HG02840 (cell line): Measurements from ENCODE around the gene OSBPL6.

Source experiments
- ATAC-seq: cut with Tn5 transposase; IDR thresholded peaks from one replicate; pipeline ENCODE4 v1.9.1; 2021; ENCODE audit warnings: mild to moderate bottlenecking, moderate library complexity, moderate number of reproducible peaks; ENCODE audit not compliant: unreplicated experiment, low FRiP score

OSBPL6 gene

GRCh38 chr2:178269438-178270224, 75.3 kb downstream of the OSBPL6 start:
- ATAC-seq: no peak

- no peak for ATAC-seq
Measured at GRCh38 chr2:178270338-178270737, 76.0 kb downstream of the OSBPL6 start.

GRCh38 chr2:178271094-178271493, 76.8 kb downstream of the OSBPL6 start:
- ATAC-seq: no peak

- ATAC-seq: no peak
Measured at GRCh38 chr2:178271629-178272333, 77.5 kb downstream of the OSBPL6 start.

GRCh38 chr2:178273787-178274360, 79.6 kb downstream of the OSBPL6 start:
- no peak for ATAC-seq

GRCh38 chr2:178275600-178275999, 81.3 kb downstream of the OSBPL6 start:
- no peak for ATAC-seq

- no peak for ATAC-seq
Measured at GRCh38 chr2:178277741-178278197, 83.5 kb downstream of the OSBPL6 start.

GRCh38 chr2:178279142-178279541, 84.8 kb downstream of the OSBPL6 start:
- no peak for ATAC-seq

GRCh38 chr2:178279636-178280035, 85.3 kb downstream of the OSBPL6 start:
- no peak for ATAC-seq

- ATAC-seq: no peak
Measured at GRCh38 chr2:178280244-178280852, 86.0 kb downstream of the OSBPL6 start.

- ATAC-seq: no peak
Measured at GRCh38 chr2:178282075-178282815, 87.9 kb downstream of the OSBPL6 start.

GRCh38 chr2:178283341-178283918, 89.1 kb downstream of the OSBPL6 start:
- ATAC-seq: no peak

GRCh38 chr2:178284613-178285286, 90.4 kb downstream of the OSBPL6 start:
- ATAC-seq: no peak

- ATAC-seq: no peak
Measured at GRCh38 chr2:178285287-178285615, 90.9 kb downstream of the OSBPL6 start.

- no peak for ATAC-seq
Measured at GRCh38 chr2:178286636-178287035, 92.3 kb downstream of the OSBPL6 start.

GRCh38 chr2:178287652-178288344, 93.5 kb downstream of the OSBPL6 start:
- ATAC-seq: no peak

- no peak for ATAC-seq
Measured at GRCh38 chr2:178291703-178292102, 97.4 kb downstream of the OSBPL6 start.

- no peak for ATAC-seq
Measured at GRCh38 chr2:178292586-178292985, 98.3 kb downstream of the OSBPL6 start.

- ATAC-seq: no peak
Measured at GRCh38 chr2:178295115-178295514, 100.8 kb downstream of the OSBPL6 start.
